HepG2 (cell line): ENCODE results near the gene GFRA1. TPM values are rescaled to one million over a fixed set of nuclear protein-coding genes. Genes with fewer than 3 reads are reported as not detected.

Experiments
- FOXJ3 ChIP-seq: sonication (generic); formaldehyde crosslinking; IDR thresholded peaks from 2 replicates; pipeline ENCODE4 v1.4.0; 2020; ENCODE audit warnings: missing genetic modification reagents, mild to moderate bottlenecking, borderline replicate concordance
- HDAC2 ChIP-seq: sonication (generic); formaldehyde crosslinking; IDR thresholded peaks from 2 replicates; pipeline ENCODE4 v1.4.0; 2020; ENCODE audit warnings: missing genetic modification reagents
- MAZ ChIP-seq, 2 experiments: sonication (generic) in 1 of 2; formaldehyde crosslinking in 1 of 2; IDR thresholded peaks; 2 replicates each; pipeline versions ENCODE4 v1.5.0 to v1.6.1; 2012 to 2020; ENCODE audit warnings: low read depth in 2 of 2, mild to moderate bottlenecking in 2 of 2, borderline replicate concordance in 1 of 2, improper control_type of control experiment in 1 of 2, low read length in 1 of 2, missing genetic modification reagents in 1 of 2, moderate library complexity in 1 of 2
- RELA ChIP-seq: sonication (generic); formaldehyde crosslinking; IDR thresholded peaks from 2 replicates; pipeline ENCODE4 v1.4.0; 2020; ENCODE audit warnings: missing genetic modification reagents
- ZBTB10 ChIP-seq: sonication (generic); formaldehyde crosslinking; IDR thresholded peaks from 2 replicates; pipeline ENCODE4 v1.4.0; 2020; ENCODE audit warnings: missing genetic modification reagents, borderline replicate concordance
- ZNF160 ChIP-seq: sonication (generic); formaldehyde crosslinking; IDR thresholded peaks from 2 replicates; pipeline ENCODE4 v1.8.0; 2022; ENCODE audit warnings: mild to moderate bottlenecking, inconsistent platforms, missing genetic modification reagents
- ZNF350 ChIP-seq: sonication (generic); formaldehyde crosslinking; IDR thresholded peaks from 2 replicates; pipeline ENCODE4 v1.4.0; 2020; ENCODE audit warnings: mild to moderate bottlenecking, low read depth, missing genetic modification reagents, borderline replicate concordance
- ZNF441 ChIP-seq: sonication (generic); formaldehyde crosslinking; IDR thresholded peaks from 2 replicates; pipeline ENCODE4 v1.7.0; 2021; ENCODE audit warnings: missing genetic modification reagents, borderline replicate concordance
- ZNF720 ChIP-seq: sonication (generic); formaldehyde crosslinking; IDR thresholded peaks from 2 replicates; pipeline ENCODE4 v1.4.0; 2020; ENCODE audit warnings: missing genetic modification reagents
- polyA plus RNA-seq, 8 experiments: library from polyadenylated mRNA; depleted of rRNA in 3 of 8; stranded (reverse) in 7 of 8; unstranded in 1 of 8; fragments of >200 nt; fragmentation: Illumina TruSeq in 4 of 8; extraction: Trizol in 4 of 8; gene quantifications; 2 replicates each; pipeline versions ENCODE4 v1.2.1 to v1.2.3, GENCODE V29; 2011 to 2016; ENCODE audit warnings: low read depth in 4 of 8, missing spikeins in 1 of 8, mixed read lengths in 1 of 8; ENCODE audit not compliant: insufficient read depth in 1 of 8
- total RNA-seq, 5 experiments: library from RNA; depleted of rRNA; stranded (reverse); fragments of >200 nt; fragmentation: Illumina TruSeq; extraction: Trizol; gene quantifications; 2 replicates each; pipeline ENCODE4 v1.2.3, GENCODE V29; 2016; ENCODE audit warnings: low read depth in 1 of 5
- TF ChIP-seq, protein P1 (sequence below): sonication (generic); formaldehyde crosslinking; IDR thresholded peaks from 2 replicates; pipeline ENCODE4 v1.5.1; 2020; ENCODE audit warnings: mild to moderate bottlenecking, missing genetic modification reagents, borderline replicate concordance
- TF ChIP-seq, protein P2 (sequence below): sonication (generic); formaldehyde crosslinking; IDR thresholded peaks from 2 replicates; pipeline ENCODE4 v1.4.0; 2020; ENCODE audit warnings: mild to moderate bottlenecking, missing genetic modification reagents
- TF ChIP-seq, protein P3 (sequence below): sonication (generic); formaldehyde crosslinking; IDR thresholded peaks from 2 replicates; pipeline ENCODE4 v1.8.0; 2022; ENCODE audit warnings: mild to moderate bottlenecking, missing genetic modification reagents

The GFRA1 gene
- total and polyA plus RNA-seq, 2 of the 13 experiments (the other 11 are each of a cell fraction or from before 2014, with no cell fraction given), result not detected

DNA sequence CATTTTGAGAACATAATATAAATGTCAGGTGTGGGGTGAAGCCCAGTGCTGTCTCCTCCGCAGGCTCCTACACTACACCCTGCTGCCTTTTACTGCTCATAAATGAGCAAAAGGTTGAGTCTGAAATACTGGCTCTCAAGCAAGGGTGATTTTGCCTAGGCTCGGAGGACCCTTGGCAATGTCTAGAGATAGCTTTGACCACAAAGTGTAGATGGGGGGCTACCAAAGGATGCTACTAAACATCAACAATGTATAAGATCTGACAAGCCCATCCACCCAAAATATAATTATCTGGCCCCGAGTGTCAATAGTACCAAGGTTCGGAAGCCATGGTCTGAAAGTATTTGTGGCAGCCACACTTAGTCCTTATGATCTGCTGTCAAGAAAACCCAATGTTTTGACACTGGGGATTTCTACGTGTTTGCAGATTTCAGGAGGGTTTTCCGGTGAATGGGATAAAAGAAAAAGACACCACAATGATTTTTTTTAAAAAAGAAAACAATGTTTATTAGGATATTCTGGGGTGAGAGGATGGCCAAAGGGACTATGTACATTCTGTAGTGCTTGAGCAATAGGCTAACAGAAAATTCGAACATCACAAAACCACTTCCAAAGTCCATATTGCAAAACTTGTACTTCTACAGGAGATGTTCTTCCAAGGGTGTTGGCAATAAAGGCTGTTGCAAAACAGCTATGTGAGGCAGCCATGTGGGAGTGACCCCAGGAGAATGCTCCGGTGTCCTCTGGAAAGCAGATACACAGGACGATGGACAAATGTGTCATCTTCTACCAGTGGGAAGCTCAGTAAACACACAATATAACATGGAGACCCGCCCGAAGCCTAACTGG lies 216.3 kb downstream of the GFRA1 start (continued):
- TF ChIP-seq, protein P1, sequence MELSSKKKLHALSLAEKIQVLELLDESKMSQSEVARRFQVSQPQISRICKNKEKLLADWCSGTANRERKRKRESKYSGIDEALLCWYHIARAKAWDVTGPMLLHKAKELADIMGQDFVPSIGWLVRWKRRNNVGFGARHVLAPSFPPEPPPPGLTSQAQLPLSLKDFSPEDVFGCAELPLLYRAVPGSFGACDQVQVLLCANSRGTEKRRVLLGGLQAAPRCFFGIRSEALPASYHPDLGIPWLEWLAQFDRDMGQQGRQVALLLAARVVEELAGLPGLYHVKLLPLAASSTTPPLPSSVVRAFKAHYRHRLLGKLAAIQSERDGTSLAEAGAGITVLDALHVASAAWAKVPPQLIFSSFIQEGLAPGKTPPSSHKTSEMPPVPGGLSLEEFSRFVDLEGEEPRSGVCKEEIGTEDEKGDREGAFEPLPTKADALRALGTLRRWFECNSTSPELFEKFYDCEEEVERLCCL (CRISPR knock-in tag), result no peak
- TF ChIP-seq, protein P2, sequence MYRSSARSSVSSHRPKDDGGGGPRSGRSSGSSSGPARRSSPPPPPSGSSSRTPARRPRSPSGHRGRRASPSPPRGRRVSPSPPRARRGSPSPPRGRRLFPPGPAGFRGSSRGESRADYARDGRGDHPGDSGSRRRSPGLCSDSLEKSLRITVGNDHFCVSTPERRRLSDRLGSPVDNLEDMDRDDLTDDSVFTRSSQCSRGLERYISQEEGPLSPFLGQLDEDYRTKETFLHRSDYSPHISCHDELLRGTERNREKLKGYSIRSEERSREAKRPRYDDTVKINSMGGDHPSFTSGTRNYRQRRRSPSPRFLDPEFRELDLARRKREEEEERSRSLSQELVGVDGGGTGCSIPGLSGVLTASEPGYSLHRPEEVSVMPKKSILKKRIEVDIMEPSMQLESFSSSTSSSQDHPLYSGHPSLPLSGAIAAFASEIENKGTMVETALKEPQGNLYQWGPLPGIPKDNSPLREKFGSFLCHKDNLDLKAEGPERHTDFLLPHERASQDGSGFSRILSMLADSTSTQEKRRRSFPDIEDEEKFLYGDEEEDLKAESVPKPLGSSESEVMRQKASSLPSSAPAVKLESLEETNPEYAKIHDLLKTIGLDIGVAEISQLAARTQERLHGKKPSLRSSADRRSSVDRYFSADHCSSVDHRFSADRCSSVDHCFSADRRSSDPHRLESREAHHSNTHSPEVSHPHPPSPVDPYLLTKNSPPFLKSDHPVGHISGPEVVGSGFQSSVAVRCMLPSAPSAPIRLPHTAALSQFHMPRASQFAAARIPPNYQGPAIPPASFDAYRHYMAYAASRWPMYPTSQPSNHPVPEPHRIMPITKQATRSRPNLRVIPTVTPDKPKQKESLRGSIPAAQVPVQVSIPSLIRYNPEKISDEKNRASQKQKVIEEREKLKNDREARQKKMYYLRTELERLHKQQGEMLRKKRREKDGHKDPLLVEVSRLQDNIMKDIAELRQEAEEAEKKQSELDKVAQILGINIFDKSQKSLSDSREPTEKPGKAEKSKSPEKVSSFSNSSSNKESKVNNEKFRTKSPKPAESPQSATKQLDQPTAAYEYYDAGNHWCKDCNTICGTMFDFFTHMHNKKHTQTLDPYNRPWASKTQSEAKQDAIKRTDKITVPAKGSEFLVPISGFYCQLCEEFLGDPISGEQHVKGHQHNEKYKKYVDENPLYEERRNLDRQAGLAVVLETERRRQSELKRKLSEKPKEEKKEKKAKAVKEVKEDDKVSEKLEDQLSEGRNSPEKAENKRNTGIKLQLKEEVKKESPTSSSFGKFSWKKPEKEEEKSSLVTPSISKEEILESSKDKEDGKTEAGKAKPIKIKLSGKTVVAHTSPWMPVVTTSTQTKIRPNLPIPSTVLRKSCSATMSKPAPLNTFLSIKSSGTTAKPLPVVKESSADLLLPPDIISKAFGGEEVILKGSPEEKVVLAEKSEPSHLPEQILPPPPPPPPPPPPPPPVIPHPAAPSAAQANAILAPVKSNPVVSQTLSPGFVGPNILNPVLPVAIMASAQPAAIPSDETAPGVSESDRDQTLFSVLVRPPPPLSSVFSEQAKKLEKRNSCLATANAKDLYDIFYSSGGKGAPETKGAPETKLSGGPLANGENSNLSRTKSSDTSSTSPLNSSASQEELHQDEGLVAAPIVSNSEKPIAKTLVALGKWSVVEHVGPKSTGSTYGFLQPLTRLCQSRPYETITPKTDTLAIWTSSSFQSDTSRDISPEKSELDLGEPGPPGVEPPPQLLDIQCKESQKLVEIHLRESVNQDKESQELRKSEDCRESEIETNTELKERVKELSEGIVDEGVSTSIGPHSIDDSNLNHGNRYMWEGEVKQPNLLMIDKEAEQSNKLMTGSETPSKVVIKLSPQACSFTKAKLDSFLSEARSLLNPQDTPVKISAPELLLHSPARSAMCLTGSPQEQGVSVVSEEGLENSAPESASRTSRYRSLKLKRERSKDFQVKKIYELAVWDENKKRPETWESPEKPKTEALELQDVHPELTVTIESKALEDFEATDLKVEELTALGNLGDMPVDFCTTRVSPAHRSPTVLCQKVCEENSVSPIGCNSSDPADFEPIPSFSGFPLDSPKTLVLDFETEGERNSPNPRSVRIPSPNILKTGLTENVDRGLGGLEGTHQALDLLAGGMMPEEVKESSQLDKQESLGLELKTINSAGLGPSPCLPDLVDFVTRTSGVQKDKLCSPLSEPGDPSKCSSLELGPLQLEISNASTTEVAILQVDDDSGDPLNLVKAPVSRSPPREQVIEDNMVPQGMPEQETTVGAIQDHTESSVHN (CRISPR knock-in tag), result no peak
- TF ChIP-seq ZNF350 (CRISPR knock-in tag) (peak; percentile 39; the same call in 1 of the 2 replicates), HDAC2 (CRISPR knock-in tag) (peak; percentile 96), ZBTB10 (CRISPR knock-in tag) (peak; percentile 55; the same call in 1 of the 2 replicates), ZNF160 (CRISPR knock-in tag) (peak; percentile 63), RELA (no peak), FOXJ3 (CRISPR knock-in tag) (peak; percentile 97), MAZ (IDR thresholded peaks at IDR 0.05; ENCODE audit: borderline replicate concordance, low read depth, low read length) (no peak), MAZ (CRISPR knock-in tag; IDR thresholded peaks at IDR 0.05; ENCODE audit: low read depth) (peak; percentile 57; the same call in 1 of the 2 replicates), ZNF441 (CRISPR knock-in tag) (peak; percentile 50; the same call in 1 of the 2 replicates), ZNF720 (CRISPR knock-in tag) (no peak)
- TF ChIP-seq, protein P3, sequence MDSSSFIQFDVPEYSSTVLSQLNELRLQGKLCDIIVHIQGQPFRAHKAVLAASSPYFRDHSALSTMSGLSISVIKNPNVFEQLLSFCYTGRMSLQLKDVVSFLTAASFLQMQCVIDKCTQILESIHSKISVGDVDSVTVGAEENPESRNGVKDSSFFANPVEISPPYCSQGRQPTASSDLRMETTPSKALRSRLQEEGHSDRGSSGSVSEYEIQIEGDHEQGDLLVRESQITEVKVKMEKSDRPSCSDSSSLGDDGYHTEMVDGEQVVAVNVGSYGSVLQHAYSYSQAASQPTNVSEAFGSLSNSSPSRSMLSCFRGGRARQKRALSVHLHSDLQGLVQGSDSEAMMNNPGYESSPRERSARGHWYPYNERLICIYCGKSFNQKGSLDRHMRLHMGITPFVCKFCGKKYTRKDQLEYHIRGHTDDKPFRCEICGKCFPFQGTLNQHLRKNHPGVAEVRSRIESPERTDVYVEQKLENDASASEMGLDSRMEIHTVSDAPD, result no peak
